ENCODE results near the gene CACNA1C.

The CACNA1C gene

GRCh38 chr12:2686280-2686646 lies 633.5 kb downstream of the CACNA1C start:
- no peak for DNase-seq
- Histone ChIP-seq H3K36me3 (no peaks in the 10 kb centered on the region), H3K27ac (no peak overlapping the region), H3K27me3 (ENCODE audit: insufficient read depth, low read depth, severe bottlenecking) (no peaks in the 10 kb centered on the region), H3K9me3 (ENCODE audit: severe bottlenecking) (no peaks in the 10 kb centered on the region), H3K4me3 (ENCODE audit: low read depth, low read length) (no peak overlapping the region)
- TF ChIP-seq CTCF (IDR thresholded peaks at IDR 0.05; ENCODE audit: low read depth, low read length), result no peak

GRCh38 chr12:2687058-2687457 lies 634.3 kb downstream of the CACNA1C start:
- Histone ChIP-seq H3K36me3 (no peaks in the 10 kb centered on the region), H3K9me3 (ENCODE audit: severe bottlenecking) (no peaks in the 10 kb centered on the region), H3K27ac (no peak overlapping the region), H3K4me3 (ENCODE audit: low read depth, low read length) (no peak overlapping the region), H3K27me3 (ENCODE audit: insufficient read depth, low read depth, severe bottlenecking) (no peaks in the 10 kb centered on the region)
- no peak for TF ChIP-seq CTCF (IDR thresholded peaks at IDR 0.05; ENCODE audit: low read depth, low read length)
- no peak for DNase-seq

DNA sequence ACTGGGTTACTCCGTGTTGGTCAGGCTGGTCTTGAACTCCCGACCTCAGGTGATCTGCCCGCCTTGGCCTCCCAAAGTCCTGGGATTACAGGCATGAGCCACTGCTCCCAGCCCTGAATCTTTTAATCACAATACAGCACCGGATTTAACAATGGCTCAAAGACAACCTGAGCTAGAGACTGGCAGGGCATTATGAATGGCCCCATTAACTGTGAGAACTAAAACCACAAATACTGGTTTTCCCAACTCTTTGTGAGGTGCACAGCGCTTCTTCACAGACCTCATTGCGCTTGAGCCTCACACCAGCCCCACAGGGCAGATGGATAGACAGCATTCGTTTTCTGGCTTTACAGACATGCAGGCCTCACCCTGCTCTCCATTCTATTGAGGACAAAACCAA lies 634.9 kb downstream of the CACNA1C start:
- TF ChIP-seq CTCF (IDR thresholded peaks at IDR 0.05; ENCODE audit: low read depth, low read length), result no peak
- Histone ChIP-seq H3K4me3 (ENCODE audit: low read depth, low read length) (no peak overlapping the region), H3K9me3 (ENCODE audit: severe bottlenecking) (no peaks in the 10 kb centered on the region), H3K36me3 (no peaks in the 10 kb centered on the region), H3K27me3 (ENCODE audit: insufficient read depth, low read depth, severe bottlenecking) (no peaks in the 10 kb centered on the region), H3K27ac (no peak overlapping the region)
- DNase-seq, result no peak

- no peaks in the 10 kb centered on the region for H3K9me3 ChIP-seq (ENCODE audit: severe bottlenecking)
- no peak overlapping the region for H3K27ac ChIP-seq
- H3K4me3 ChIP-seq (ENCODE audit: low read depth, low read length), result no peak overlapping the region
- no peaks in the 10 kb centered on the region for H3K36me3 ChIP-seq
- TF ChIP-seq CTCF (IDR thresholded peaks at IDR 0.05; ENCODE audit: low read depth, low read length), result no peak
- H3K27me3 ChIP-seq (ENCODE audit: insufficient read depth, low read depth, severe bottlenecking), result no peaks in the 10 kb centered on the region
- no peak for DNase-seq
These were observed 635.7 kb downstream of the CACNA1C start for GRCh38 chr12:2688381-2688931.

- no peak for TF ChIP-seq CTCF (IDR thresholded peaks at IDR 0.05; ENCODE audit: low read depth, low read length)
- H3K9me3 ChIP-seq (ENCODE audit: severe bottlenecking), result no peaks in the 10 kb centered on the region
- H3K4me3 ChIP-seq (ENCODE audit: low read depth, low read length), result no peak overlapping the region
- no peaks in the 10 kb centered on the region for H3K27me3 ChIP-seq (ENCODE audit: insufficient read depth, low read depth, severe bottlenecking)
- no peak for DNase-seq
- no peaks in the 10 kb centered on the region for H3K36me3 ChIP-seq
- no peak overlapping the region for H3K27ac ChIP-seq
These were observed 636.6 kb downstream of the CACNA1C start for GRCh38 chr12:2689393-2689792.

DNA sequence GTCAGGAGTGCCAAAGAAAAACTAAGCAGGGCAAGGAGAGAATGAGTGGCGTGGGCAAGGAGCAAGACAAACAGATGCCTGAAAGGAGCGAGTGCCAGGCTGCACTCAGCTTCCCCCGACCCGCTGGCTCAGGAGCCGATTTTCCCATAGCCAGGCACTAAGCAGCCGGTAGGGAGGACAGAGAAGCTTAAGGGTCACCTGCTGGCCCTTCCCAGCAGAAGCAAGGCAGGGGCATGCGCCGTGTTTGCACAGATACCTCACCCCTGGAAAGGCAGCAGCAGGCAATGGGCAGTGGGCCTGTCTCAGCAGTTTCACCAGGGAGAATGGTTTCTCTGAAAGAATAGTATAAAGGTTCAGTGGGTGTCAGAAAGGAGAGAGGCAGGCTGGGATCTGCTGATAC lies 637.1 kb downstream of the CACNA1C start:
- Histone ChIP-seq H3K9me3 (ENCODE audit: severe bottlenecking) (no peaks in the 10 kb centered on the region), H3K36me3 (no peaks in the 10 kb centered on the region), H3K27ac (no peak overlapping the region), H3K4me3 (ENCODE audit: low read depth, low read length) (no peak overlapping the region), H3K27me3 (ENCODE audit: insufficient read depth, low read depth, severe bottlenecking) (no peaks in the 10 kb centered on the region)
- peak; percentile 73 for DNase-seq
- no peak for TF ChIP-seq CTCF (IDR thresholded peaks at IDR 0.05; ENCODE audit: low read depth, low read length)
